ENCODE results near the gene RAPGEFL1.

Gene RAPGEFL1

DNA sequence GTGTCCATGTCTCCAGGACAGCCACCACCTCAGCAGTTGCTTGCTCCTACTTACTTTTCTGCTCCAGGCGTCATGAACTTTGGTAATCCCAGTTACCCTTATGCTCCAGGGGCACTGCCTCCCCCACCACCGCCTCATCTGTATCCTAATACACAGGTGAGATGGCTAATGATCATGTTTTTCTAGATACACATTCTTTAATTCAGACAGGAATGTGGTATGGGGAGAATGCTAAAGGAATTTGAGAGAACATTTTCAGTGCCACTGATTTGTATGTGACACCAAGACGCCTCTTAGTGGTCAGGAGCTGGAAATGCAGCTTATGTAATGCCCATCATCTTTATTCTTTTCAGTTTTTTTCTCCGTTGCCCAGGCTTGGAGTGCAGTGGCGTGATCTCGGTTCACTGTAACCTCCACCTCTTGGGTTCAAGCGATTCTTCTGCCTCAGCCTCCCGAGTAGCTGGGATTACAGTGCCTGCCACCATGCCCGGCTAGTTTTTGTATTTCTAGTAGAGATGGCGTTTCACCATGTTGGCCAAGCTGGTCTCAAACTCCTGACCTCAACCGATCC, 8.9 kb upstream of the RAPGEFL1 start:
- TF ChIP-seq, protein P1, sequence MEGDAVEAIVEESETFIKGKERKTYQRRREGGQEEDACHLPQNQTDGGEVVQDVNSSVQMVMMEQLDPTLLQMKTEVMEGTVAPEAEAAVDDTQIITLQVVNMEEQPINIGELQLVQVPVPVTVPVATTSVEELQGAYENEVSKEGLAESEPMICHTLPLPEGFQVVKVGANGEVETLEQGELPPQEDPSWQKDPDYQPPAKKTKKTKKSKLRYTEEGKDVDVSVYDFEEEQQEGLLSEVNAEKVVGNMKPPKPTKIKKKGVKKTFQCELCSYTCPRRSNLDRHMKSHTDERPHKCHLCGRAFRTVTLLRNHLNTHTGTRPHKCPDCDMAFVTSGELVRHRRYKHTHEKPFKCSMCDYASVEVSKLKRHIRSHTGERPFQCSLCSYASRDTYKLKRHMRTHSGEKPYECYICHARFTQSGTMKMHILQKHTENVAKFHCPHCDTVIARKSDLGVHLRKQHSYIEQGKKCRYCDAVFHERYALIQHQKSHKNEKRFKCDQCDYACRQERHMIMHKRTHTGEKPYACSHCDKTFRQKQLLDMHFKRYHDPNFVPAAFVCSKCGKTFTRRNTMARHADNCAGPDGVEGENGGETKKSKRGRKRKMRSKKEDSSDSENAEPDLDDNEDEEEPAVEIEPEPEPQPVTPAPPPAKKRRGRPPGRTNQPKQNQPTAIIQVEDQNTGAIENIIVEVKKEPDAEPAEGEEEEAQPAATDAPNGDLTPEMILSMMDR (IDR thresholded peaks at IDR 0.05; ENCODE audit: insufficient read depth, low read length, poor library complexity, severe bottlenecking): peak; percentile 73
- no peak for DNase-seq (ENCODE audit: extremely low read depth, insufficient read length)
- peaks cover 27% of the 10 kb centered on the region for H3K36me3 ChIP-seq (ENCODE audit: control insufficient read depth, insufficient read depth, low read length)
- H3K27me3 ChIP-seq (replicated peaks; ENCODE audit: control insufficient read depth, insufficient read depth, low read length): no peaks in the 10 kb centered on the region
- H3K4me3 ChIP-seq (replicated peaks; ENCODE audit: low read depth, low read length): no peak overlapping the region

GRCh38 chr17:40170325-40170724, 6.9 kb upstream of the RAPGEFL1 start:
- Histone ChIP-seq H3K27me3 (replicated peaks; ENCODE audit: control insufficient read depth, insufficient read depth, low read length) (no peaks in the 10 kb centered on the region), H3K36me3 (ENCODE audit: control insufficient read depth, insufficient read depth, low read length) (peaks cover 23% of the 10 kb centered on the region), H3K4me3 (replicated peaks; ENCODE audit: low read depth, low read length) (no peak overlapping the region)
- no peak for DNase-seq (ENCODE audit: extremely low read depth, insufficient read length)
- TF ChIP-seq, protein P1 (IDR thresholded peaks at IDR 0.05; ENCODE audit: insufficient read depth, low read length, poor library complexity, severe bottlenecking): no peak

GRCh38 chr17:40171750-40172149, 5.5 kb upstream of the RAPGEFL1 start:
- no peak for DNase-seq (ENCODE audit: extremely low read depth, insufficient read length)
- Histone ChIP-seq H3K36me3 (ENCODE audit: control insufficient read depth, insufficient read depth, low read length) (peaks cover 27% of the 10 kb centered on the region), H3K4me3 (replicated peaks; ENCODE audit: low read depth, low read length) (no peak overlapping the region), H3K27me3 (replicated peaks; ENCODE audit: control insufficient read depth, insufficient read depth, low read length) (no peaks in the 10 kb centered on the region)
- TF ChIP-seq, protein P1 (IDR thresholded peaks at IDR 0.05; ENCODE audit: insufficient read depth, low read length, poor library complexity, severe bottlenecking): no peak

DNA sequence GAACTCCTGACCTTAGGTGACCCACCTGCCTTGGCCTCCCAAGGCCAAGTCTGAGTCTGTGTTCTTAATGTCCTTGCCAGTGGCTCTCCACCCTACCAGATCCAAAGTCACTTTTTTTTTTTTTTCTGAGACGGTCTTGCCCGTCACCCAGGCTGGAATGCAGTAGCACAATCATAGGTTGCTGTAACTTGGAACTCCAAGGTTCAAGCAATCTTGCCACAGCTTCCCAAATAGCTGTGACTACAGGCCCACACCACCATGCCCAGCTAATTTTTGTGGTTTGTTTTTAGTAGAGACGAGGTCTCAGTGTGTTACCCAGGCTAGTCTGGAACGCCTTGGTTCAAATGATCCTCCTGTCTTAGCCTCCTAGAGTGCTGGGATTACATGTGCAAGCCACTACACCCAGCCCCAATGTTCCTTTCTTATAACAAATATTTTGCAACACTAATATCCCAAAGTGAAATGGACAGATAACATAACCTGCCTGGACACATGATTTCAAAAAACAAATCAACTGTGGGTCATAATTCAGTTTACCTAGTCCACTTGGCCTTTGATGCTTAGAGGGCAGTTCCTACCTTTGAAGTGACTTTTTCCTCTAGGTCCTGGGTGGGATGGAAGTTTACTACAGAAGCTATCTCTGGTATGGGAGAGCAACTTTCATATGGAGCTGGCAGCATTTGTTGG, 4.0 kb upstream of the RAPGEFL1 start:
- H3K4me3 ChIP-seq (replicated peaks; ENCODE audit: low read depth, low read length): no peak overlapping the region
- TF ChIP-seq, protein P1 (IDR thresholded peaks at IDR 0.05; ENCODE audit: insufficient read depth, low read length, poor library complexity, severe bottlenecking): no peak
- no peaks in the 10 kb centered on the region for H3K27me3 ChIP-seq (replicated peaks; ENCODE audit: control insufficient read depth, insufficient read depth, low read length)
- DNase-seq (ENCODE audit: extremely low read depth, insufficient read length): no peak
- H3K36me3 ChIP-seq (ENCODE audit: control insufficient read depth, insufficient read depth, low read length): peaks cover 22% of the 10 kb centered on the region

- Histone ChIP-seq H3K4me3 (replicated peaks; ENCODE audit: low read depth, low read length) (no peak overlapping the region), H3K27me3 (replicated peaks; ENCODE audit: control insufficient read depth, insufficient read depth, low read length) (no peaks in the 10 kb centered on the region), H3K36me3 (ENCODE audit: control insufficient read depth, insufficient read depth, low read length) (peaks cover 21% of the 10 kb centered on the region)
- TF ChIP-seq, protein P1 (IDR thresholded peaks at IDR 0.05; ENCODE audit: insufficient read depth, low read length, poor library complexity, severe bottlenecking): no peak
- DNase-seq (ENCODE audit: extremely low read depth, insufficient read length): no peak
Measured at GRCh38 chr17:40173778-40174135, 3.5 kb upstream of the RAPGEFL1 start.
